ENCODE results near the gene RTN1. TPM values are rescaled to one million over a fixed set of nuclear protein-coding genes. Genes with fewer than 3 reads are reported as not detected.

The RTN1 gene
- total RNA-seq, 2 experiments from 2014 or later = 0.14 TPM; not detected in 1

DNA sequence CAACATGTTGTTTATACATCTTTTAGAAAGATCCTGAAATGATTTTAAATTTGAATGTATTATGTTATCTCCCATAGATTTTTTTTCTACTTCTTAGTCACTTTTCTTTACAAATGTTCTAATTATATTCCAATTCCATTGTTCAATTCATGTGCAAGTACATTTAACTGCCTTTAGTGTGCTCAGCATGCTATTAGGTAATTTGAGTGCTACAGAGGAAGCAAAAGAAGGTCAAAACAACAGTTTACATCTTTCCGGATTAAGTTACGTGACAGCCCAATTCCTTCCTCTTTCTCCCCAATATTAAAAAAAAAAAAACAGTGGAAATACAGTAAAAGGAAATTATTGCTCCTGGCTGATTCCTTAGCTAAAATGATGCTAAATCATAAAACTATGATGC lies 98.3 kb downstream of the RTN1 start:
- no peak for DNase-seq

GRCh38 chr14:59771577-59771976 lies 99.0 kb downstream of the RTN1 start:
- H3K4me1 ChIP-seq (ENCODE audit: insufficient read depth, low read length) = no peaks in the 10 kb centered on the region
- ATAC-seq (ENCODE audit: poor library complexity) (no peak), DNase-seq (no peak)
- intact Hi-C loops (cut with DNase I, micrococcal nuclease) = no loop called here
- no peak overlapping the region for H3K27ac ChIP-seq (ENCODE audit: low read depth in 1 of 2, low read length in 2 of 2)
- Mint-ChIP-seq H3K36me3 (ENCODE audit: low read depth) (no peaks in the 10 kb centered on the region), H3K4me1 (ENCODE audit: low read depth) (no peaks in the 10 kb centered on the region), H3K9me3 (no peaks in the 10 kb centered on the region), H3K4me3 (no peak overlapping the region), H3K27ac (no peak overlapping the region), H3K27me3 (peaks cover 12% of the 10 kb centered on the region)
- POLR2A ChIA-PET = no interaction called here
- H3K9me3 ChIP-seq (ENCODE audit: control insufficient read depth in 1 of 2, insufficient read depth in 1 of 2, low read length in 2 of 2) = no peaks in the 10 kb centered on the region
- CTCF ChIA-PET = no interaction called here
- no peak overlapping the region for H3K4me3 ChIP-seq (ENCODE audit: low read length)
- TF ChIP-seq, protein P1, sequence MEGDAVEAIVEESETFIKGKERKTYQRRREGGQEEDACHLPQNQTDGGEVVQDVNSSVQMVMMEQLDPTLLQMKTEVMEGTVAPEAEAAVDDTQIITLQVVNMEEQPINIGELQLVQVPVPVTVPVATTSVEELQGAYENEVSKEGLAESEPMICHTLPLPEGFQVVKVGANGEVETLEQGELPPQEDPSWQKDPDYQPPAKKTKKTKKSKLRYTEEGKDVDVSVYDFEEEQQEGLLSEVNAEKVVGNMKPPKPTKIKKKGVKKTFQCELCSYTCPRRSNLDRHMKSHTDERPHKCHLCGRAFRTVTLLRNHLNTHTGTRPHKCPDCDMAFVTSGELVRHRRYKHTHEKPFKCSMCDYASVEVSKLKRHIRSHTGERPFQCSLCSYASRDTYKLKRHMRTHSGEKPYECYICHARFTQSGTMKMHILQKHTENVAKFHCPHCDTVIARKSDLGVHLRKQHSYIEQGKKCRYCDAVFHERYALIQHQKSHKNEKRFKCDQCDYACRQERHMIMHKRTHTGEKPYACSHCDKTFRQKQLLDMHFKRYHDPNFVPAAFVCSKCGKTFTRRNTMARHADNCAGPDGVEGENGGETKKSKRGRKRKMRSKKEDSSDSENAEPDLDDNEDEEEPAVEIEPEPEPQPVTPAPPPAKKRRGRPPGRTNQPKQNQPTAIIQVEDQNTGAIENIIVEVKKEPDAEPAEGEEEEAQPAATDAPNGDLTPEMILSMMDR (IDR thresholded peaks at IDR 0.05) = no peak
- peaks cover 0 to 4% of the 10 kb centered on the region in 2 experiments for H3K27me3 ChIP-seq (ENCODE audit: control insufficient read depth in 1 of 2, insufficient read depth in 2 of 2, low read length in 2 of 2)
- H3K36me3 ChIP-seq (ENCODE audit: insufficient read depth, low read length) = no peaks in the 10 kb centered on the region

More for the DNA sequence above, 98.3 kb downstream of the RTN1 start:
- Histone ChIP-seq H3K4me3 (ENCODE audit: low read length) (no peak overlapping the region), H3K4me1 (ENCODE audit: insufficient read depth, low read length) (no peaks in the 10 kb centered on the region), H3K27me3 (ENCODE audit: control insufficient read depth in 1 of 2, insufficient read depth in 2 of 2, low read length in 2 of 2) (peaks cover 0 to 4% of the 10 kb centered on the region in 2 experiments), H3K9me3 (ENCODE audit: control insufficient read depth in 1 of 2, insufficient read depth in 1 of 2, low read length in 2 of 2) (no peaks in the 10 kb centered on the region), H3K27ac (ENCODE audit: low read depth in 1 of 2, low read length in 2 of 2) (no peak overlapping the region), H3K36me3 (ENCODE audit: insufficient read depth, low read length) (no peaks in the 10 kb centered on the region)
- Mint-ChIP-seq H3K4me3 (no peak overlapping the region), H3K4me1 (ENCODE audit: low read depth) (no peaks in the 10 kb centered on the region), H3K9me3 (no peaks in the 10 kb centered on the region), H3K36me3 (ENCODE audit: low read depth) (no peaks in the 10 kb centered on the region), H3K27me3 (peaks cover 12% of the 10 kb centered on the region), H3K27ac (no peak overlapping the region)
- CTCF ChIA-PET = interaction anchor here (0.6 kb wide), 1 partner anchor 504 kb away, joined by 3 read pairs; no protein-coding TSS in a partner anchor
- intact Hi-C loops (cut with DNase I, micrococcal nuclease) = no loop called here
- POLR2A ChIA-PET = no interaction called here
- TF ChIP-seq, protein P1 (IDR thresholded peaks at IDR 0.05) = no peak
- no peak for ATAC-seq (ENCODE audit: poor library complexity)

- Histone ChIP-seq H3K4me3 (ENCODE audit: low read length) (no peak overlapping the region), H3K4me1 (ENCODE audit: insufficient read depth, low read length) (no peaks in the 10 kb centered on the region), H3K27ac (ENCODE audit: low read depth in 1 of 2, low read length in 2 of 2) (no peak overlapping the region), H3K36me3 (ENCODE audit: insufficient read depth, low read length) (no peaks in the 10 kb centered on the region), H3K27me3 (ENCODE audit: control insufficient read depth in 1 of 2, insufficient read depth in 2 of 2, low read length in 2 of 2) (peaks cover 0 to 4% of the 10 kb centered on the region in 2 experiments), H3K9me3 (ENCODE audit: control insufficient read depth in 1 of 2, insufficient read depth in 1 of 2, low read length in 2 of 2) (no peaks in the 10 kb centered on the region)
- H3K36me3 Mint-ChIP-seq (ENCODE audit: low read depth) = no peaks in the 10 kb centered on the region
- ATAC-seq (ENCODE audit: poor library complexity) = no peak
- H3K27ac Mint-ChIP-seq = no peak overlapping the region
- ChIA-PET CTCF (no interaction called here), POLR2A (no interaction called here)
- H3K9me3 Mint-ChIP-seq = no peaks in the 10 kb centered on the region
- TF ChIP-seq, protein P1 (IDR thresholded peaks at IDR 0.05) = no peak
- H3K4me1 Mint-ChIP-seq (ENCODE audit: low read depth) = no peaks in the 10 kb centered on the region
- DNase-seq = no peak
- H3K27me3 Mint-ChIP-seq = peaks cover 12% of the 10 kb centered on the region
- H3K4me3 Mint-ChIP-seq = no peak overlapping the region
- intact Hi-C loops (cut with DNase I, micrococcal nuclease) = no loop called here
Measured at GRCh38 chr14:59769586-59769985, 101.0 kb downstream of the RTN1 start.
